ENCODE measurements around the gene SAFB2.

SAFB2 gene

DNA sequence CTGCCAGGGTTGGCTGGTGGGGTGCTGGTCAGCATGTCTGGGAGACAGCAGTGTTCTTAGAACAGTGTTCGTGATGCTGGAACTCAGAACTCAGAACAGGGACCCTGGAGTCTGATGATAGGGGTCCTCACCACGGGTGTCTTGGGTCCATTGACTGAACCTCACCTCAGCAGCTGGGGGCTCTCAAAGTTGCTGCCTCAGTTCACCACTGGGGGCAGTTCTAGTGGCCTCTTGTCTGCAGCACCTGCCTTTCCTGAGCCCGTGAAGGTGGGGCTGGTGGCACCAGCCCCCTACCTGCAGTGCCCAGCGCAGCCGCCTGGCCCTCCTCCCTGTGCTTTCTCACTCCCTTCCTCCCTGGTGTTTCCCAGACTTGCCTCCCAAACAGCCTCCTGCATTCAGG, 28.8 kb upstream of the SAFB2 start:
- no peaks in the 10 kb centered on the region for H3K79me2 ChIP-seq (ENCODE audit: control insufficient read depth, insufficient read depth, low read length, poor library complexity)
- no peak overlapping the region for H2BK120ac ChIP-seq (ENCODE audit: insufficient read depth, low read length, poor library complexity)
- H2BK12ac ChIP-seq (ENCODE audit: low read length), result no peak overlapping the region
- peaks cover 64 to 71% of the 10 kb centered on the region in 2 experiments for H3K36me3 ChIP-seq (ENCODE audit: control insufficient read depth in 1 of 2, insufficient read depth in 2 of 2, low read length in 2 of 2)
- H3K4me1 ChIP-seq (ENCODE audit: control insufficient read depth in 1 of 2, insufficient read depth in 2 of 2, low read length in 2 of 2), result no peaks in the 10 kb centered on the region
- no peaks in the 10 kb centered on the region for H3K27me3 ChIP-seq (ENCODE audit: insufficient read depth, low read length)
- H3K18ac ChIP-seq (ENCODE audit: low read length), result no peak overlapping the region
- no peak overlapping the region for H2BK5ac ChIP-seq (ENCODE audit: low read depth, low read length, poor library complexity)
- no peak overlapping the region for H4K8ac ChIP-seq (ENCODE audit: low read depth, low read length)
- H3K23ac ChIP-seq (ENCODE audit: low read length), result no peak overlapping the region
- no peak overlapping the region for H3K4me2 ChIP-seq (ENCODE audit: low read length)
- no peak overlapping the region for H2AFZ ChIP-seq (ENCODE audit: insufficient read depth, low read length, poor library complexity)
- no peak overlapping the region for H3K4ac ChIP-seq (ENCODE audit: low read depth, low read length)
- H3K27ac ChIP-seq (ENCODE audit: low read depth, low read length), result no peak overlapping the region
- H3K14ac ChIP-seq (ENCODE audit: low read length), result no peak overlapping the region
- H2AK5ac ChIP-seq (ENCODE audit: low read length), result no peak overlapping the region
- no peak overlapping the region for H3K9ac ChIP-seq (ENCODE audit: low read length)
- WGBS (ENCODE audit: extremely low coverage, insufficient coverage, insufficient read length), result no CpG with 5 or more reads among the region's 5 CpGs
- no peak overlapping the region for H4K91ac ChIP-seq (ENCODE audit: low read depth, low read length)
- H3K79me1 ChIP-seq (ENCODE audit: low read length), result no peaks in the 10 kb centered on the region
- no peak for DNase-seq
- no peak overlapping the region for H3K4me3 ChIP-seq (ENCODE audit: low read depth, low read length)
- H4K12ac ChIP-seq (ENCODE audit: low read depth, low read length), result no peak overlapping the region
- H3K9me3 ChIP-seq (ENCODE audit: insufficient read depth, low read depth, low read length), result no peaks in the 10 kb centered on the region

DNA sequence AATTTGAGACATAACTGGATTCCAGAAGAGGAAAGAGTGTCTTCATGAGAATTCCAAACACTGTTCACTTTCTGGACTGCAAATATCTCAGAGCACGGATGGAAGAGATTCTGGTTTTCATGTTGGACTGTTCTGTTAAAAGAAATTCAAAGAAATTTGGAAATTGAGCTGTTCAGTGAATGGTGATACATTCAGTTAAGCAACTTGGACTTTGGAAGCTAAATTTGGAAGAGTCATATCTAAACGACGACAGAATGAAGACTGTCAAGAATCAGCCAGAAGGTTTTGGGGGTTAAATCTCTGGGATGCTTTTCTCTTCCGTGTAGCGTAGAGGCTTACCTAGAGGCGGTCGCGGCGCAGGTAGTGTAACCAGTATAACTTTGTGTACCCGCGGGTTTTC, 25.9 kb upstream of the SAFB2 start:
- H4K8ac ChIP-seq (ENCODE audit: low read depth, low read length), result no peak overlapping the region
- peaks cover 56 to 67% of the 10 kb centered on the region in 2 experiments for H3K36me3 ChIP-seq (ENCODE audit: control insufficient read depth in 1 of 2, insufficient read depth in 2 of 2, low read length in 2 of 2)
- H4K12ac ChIP-seq (ENCODE audit: low read depth, low read length), result no peak overlapping the region
- H3K4me3 ChIP-seq (ENCODE audit: low read depth, low read length), result no peak overlapping the region
- no peak overlapping the region for H2BK120ac ChIP-seq (ENCODE audit: insufficient read depth, low read length, poor library complexity)
- H2BK5ac ChIP-seq (ENCODE audit: low read depth, low read length, poor library complexity), result no peak overlapping the region
- no peak overlapping the region for H4K91ac ChIP-seq (ENCODE audit: low read depth, low read length)
- H3K27ac ChIP-seq (ENCODE audit: low read depth, low read length), result no peak overlapping the region
- H3K9me3 ChIP-seq (ENCODE audit: insufficient read depth, low read depth, low read length), result no peaks in the 10 kb centered on the region
- no peaks in the 10 kb centered on the region for H3K4me1 ChIP-seq (ENCODE audit: control insufficient read depth in 1 of 2, insufficient read depth in 2 of 2, low read length in 2 of 2)
- H3K27me3 ChIP-seq (ENCODE audit: insufficient read depth, low read length), result no peaks in the 10 kb centered on the region
- WGBS (ENCODE audit: extremely low coverage, insufficient coverage, insufficient read length), result no CpG with 5 or more reads among the region's 11 CpGs
- H3K23ac ChIP-seq (ENCODE audit: low read length), result no peak overlapping the region
- H3K9ac ChIP-seq (ENCODE audit: low read length), result no peak overlapping the region
- no peak overlapping the region for H2AFZ ChIP-seq (ENCODE audit: insufficient read depth, low read length, poor library complexity)
- no peak overlapping the region for H2BK12ac ChIP-seq (ENCODE audit: low read length)
- H3K79me1 ChIP-seq (ENCODE audit: low read length), result no peaks in the 10 kb centered on the region
- no peak overlapping the region for H3K4ac ChIP-seq (ENCODE audit: low read depth, low read length)
- no peak overlapping the region for H2AK5ac ChIP-seq (ENCODE audit: low read length)
- H3K18ac ChIP-seq (ENCODE audit: low read length), result no peak overlapping the region
- DNase-seq, result no peak
- H3K79me2 ChIP-seq (ENCODE audit: control insufficient read depth, insufficient read depth, low read length, poor library complexity), result no peaks in the 10 kb centered on the region
- H3K14ac ChIP-seq (ENCODE audit: low read length), result no peak overlapping the region
- no peak overlapping the region for H3K4me2 ChIP-seq (ENCODE audit: low read length)

DNA sequence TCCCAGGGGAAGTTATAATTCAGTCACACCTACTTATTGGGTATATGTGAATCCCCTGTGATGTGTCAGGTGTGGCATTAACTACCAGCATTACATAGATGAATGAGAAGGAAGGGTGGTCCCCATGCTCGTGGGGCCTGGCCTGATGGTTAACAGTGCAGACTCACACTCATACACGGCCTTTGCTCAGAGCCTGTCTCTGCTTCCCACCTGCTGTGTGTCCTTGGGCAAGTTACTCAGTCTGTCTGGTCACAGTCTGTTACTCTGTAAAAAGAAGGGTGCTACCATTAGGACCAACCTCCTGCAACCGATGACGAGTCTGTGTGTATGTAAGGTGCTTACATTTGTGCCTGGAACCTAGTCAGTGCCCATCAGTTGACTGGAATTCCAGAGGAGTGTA, 24.1 kb upstream of the SAFB2 start:
- Histone ChIP-seq H3K18ac (ENCODE audit: low read length) (no peak overlapping the region), H2BK12ac (ENCODE audit: low read length) (no peak overlapping the region), H3K4me1 (ENCODE audit: control insufficient read depth in 1 of 2, insufficient read depth in 2 of 2, low read length in 2 of 2) (no peaks in the 10 kb centered on the region), H3K79me1 (ENCODE audit: low read length) (no peaks in the 10 kb centered on the region), H3K4me2 (ENCODE audit: low read length) (no peak overlapping the region), H3K14ac (ENCODE audit: low read length) (no peak overlapping the region), H2AK5ac (ENCODE audit: low read length) (no peak overlapping the region), H3K9ac (ENCODE audit: low read length) (peak overlapping the region; percentile 66), H3K79me2 (ENCODE audit: control insufficient read depth, insufficient read depth, low read length, poor library complexity) (no peaks in the 10 kb centered on the region), H3K4me3 (ENCODE audit: low read depth, low read length) (no peak overlapping the region), H3K27me3 (ENCODE audit: insufficient read depth, low read length) (no peaks in the 10 kb centered on the region), H2AFZ (ENCODE audit: insufficient read depth, low read length, poor library complexity) (no peak overlapping the region), H3K27ac (ENCODE audit: low read depth, low read length) (no peak overlapping the region), H4K91ac (ENCODE audit: low read depth, low read length) (no peak overlapping the region), H2BK5ac (ENCODE audit: low read depth, low read length, poor library complexity) (no peak overlapping the region), H4K12ac (ENCODE audit: low read depth, low read length) (no peak overlapping the region), H3K4ac (ENCODE audit: low read depth, low read length) (no peak overlapping the region), H2BK120ac (ENCODE audit: insufficient read depth, low read length, poor library complexity) (no peak overlapping the region), H3K36me3 (ENCODE audit: control insufficient read depth in 1 of 2, insufficient read depth in 2 of 2, low read length in 2 of 2) (peaks cover 51 to 64% of the 10 kb centered on the region in 2 experiments), H3K23ac (ENCODE audit: low read length) (peak overlapping the region; percentile 82), H4K8ac (ENCODE audit: low read depth, low read length) (no peak overlapping the region), H3K9me3 (ENCODE audit: insufficient read depth, low read depth, low read length) (no peaks in the 10 kb centered on the region)
- no CpG with 5 or more reads among the region's 4 CpGs for WGBS (ENCODE audit: extremely low coverage, insufficient coverage, insufficient read length)
- no peak for DNase-seq

DNA sequence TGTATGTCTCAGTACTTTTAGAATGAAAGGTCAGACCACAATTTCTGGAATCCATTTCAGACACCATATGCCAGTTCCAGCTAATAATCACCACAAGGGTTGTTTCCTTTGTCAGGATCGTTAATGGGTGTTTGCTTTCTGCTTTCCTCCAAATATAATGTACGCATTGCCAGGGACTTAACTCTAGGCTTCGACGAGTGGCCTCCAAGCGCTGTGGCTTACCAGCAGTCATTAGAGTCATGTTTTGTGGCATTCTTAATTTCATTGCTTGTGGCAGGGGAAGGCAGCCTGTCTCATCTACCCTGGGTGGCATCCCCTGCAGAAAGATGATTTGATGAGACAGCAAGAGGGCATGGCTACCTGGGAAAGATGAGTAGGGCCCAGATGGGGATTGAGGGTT, 22.8 kb upstream of the SAFB2 start:
- Histone ChIP-seq H4K91ac (ENCODE audit: low read depth, low read length) (no peak overlapping the region), H3K14ac (ENCODE audit: low read length) (no peak overlapping the region), H2AK5ac (ENCODE audit: low read length) (no peak overlapping the region), H3K23ac (ENCODE audit: low read length) (no peak overlapping the region), H2BK12ac (ENCODE audit: low read length) (no peak overlapping the region), H3K4me3 (ENCODE audit: low read depth, low read length) (no peak overlapping the region), H3K9me3 (ENCODE audit: insufficient read depth, low read depth, low read length) (no peaks in the 10 kb centered on the region), H2BK5ac (ENCODE audit: low read depth, low read length, poor library complexity) (no peak overlapping the region), H3K79me1 (ENCODE audit: low read length) (no peaks in the 10 kb centered on the region), H3K4me1 (ENCODE audit: control insufficient read depth in 1 of 2, insufficient read depth in 2 of 2, low read length in 2 of 2) (no peaks in the 10 kb centered on the region), H3K36me3 (ENCODE audit: control insufficient read depth in 1 of 2, insufficient read depth in 2 of 2, low read length in 2 of 2) (peaks cover 45 to 60% of the 10 kb centered on the region in 2 experiments), H3K4ac (ENCODE audit: low read depth, low read length) (no peak overlapping the region), H3K27me3 (ENCODE audit: insufficient read depth, low read length) (no peaks in the 10 kb centered on the region), H3K9ac (ENCODE audit: low read length) (no peak overlapping the region), H3K79me2 (ENCODE audit: control insufficient read depth, insufficient read depth, low read length, poor library complexity) (no peaks in the 10 kb centered on the region), H2BK120ac (ENCODE audit: insufficient read depth, low read length, poor library complexity) (no peak overlapping the region), H4K8ac (ENCODE audit: low read depth, low read length) (no peak overlapping the region), H3K4me2 (ENCODE audit: low read length) (no peak overlapping the region), H3K27ac (ENCODE audit: low read depth, low read length) (no peak overlapping the region), H3K18ac (ENCODE audit: low read length) (no peak overlapping the region), H4K12ac (ENCODE audit: low read depth, low read length) (no peak overlapping the region), H2AFZ (ENCODE audit: insufficient read depth, low read length, poor library complexity) (no peak overlapping the region)
- no peak for DNase-seq
- WGBS (ENCODE audit: extremely low coverage, insufficient coverage, insufficient read length), result no CpG with 5 or more reads among the region's 5 CpGs

Measured in trophoblast cell (in vitro differentiated cells and primary cell).